Measurements from ENCODE around the gene DYRK1A. TPM values are rescaled to one million over a fixed set of nuclear protein-coding genes. Genes with fewer than 3 reads are reported as not detected.

DYRK1A gene
- total and polyA plus RNA-seq, 7 donors = 21.5 to 105 (median 79.9) TPM

DNA sequence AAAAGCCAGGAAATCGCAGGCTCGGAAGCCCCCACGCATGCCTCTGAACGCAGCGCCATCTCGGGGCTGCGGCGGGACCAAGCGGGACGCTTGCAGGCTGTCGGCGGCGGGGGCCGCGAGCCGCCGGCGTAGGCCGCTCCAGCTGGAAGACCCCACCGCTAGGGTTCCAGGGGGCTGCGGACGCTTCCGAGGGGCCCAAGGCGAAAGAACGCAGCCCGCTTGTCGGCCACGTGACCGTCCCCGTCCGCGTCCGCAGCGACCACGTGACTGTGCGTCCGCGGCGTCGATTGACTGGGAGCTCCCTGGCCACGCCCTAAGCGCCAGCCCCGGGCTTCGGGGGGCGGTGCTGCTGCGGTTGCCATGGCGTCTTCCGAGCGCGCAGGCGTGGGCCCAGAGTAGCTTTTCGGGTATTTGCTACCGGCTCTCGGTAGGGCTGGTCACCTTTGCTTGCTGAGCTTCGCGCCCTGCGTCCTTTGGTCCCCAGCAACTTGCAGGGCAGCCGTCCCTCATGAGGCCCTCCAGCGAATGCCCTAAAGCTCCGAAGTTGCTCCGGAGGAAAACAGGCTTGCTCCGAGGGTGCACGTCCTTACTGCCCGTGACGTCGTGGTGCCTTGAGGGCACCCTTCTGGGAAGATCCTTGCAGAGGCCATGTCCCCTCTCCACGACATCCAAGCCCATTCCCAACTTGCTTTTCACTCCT lies 197.2 kb downstream of the DYRK1A start:
- Histone ChIP-seq H3K27me3 (ENCODE audit: insufficient read depth in 3 of 3, low read length in 2 of 3) (no peaks in the 10 kb centered on the region), H3K27ac (peak overlapping the region; percentile 97), H3K4me3 (peak overlapping the region; percentile 87), H3K9me3 (no peaks in the 10 kb centered on the region), H3K36me3 (ENCODE audit: insufficient read depth in 1 of 2, low read depth in 1 of 2) (no peaks in the 10 kb centered on the region), H3K4me1 (peaks cover 30% of the 10 kb centered on the region)
- intact Hi-C loops (cut with DNase I) = loop anchor here in 1 of 2 donors (5.0 kb wide), 2 partner anchors 196 to 296 kb away; partner anchors contain the start of genes DYRK1A and VPS26C
- 0 to 1% (median 1%) methylated on average over 66 to 67 of the region's 67 CpGs for WGBS, 3 donors
- TF ChIP-seq, protein P1, sequence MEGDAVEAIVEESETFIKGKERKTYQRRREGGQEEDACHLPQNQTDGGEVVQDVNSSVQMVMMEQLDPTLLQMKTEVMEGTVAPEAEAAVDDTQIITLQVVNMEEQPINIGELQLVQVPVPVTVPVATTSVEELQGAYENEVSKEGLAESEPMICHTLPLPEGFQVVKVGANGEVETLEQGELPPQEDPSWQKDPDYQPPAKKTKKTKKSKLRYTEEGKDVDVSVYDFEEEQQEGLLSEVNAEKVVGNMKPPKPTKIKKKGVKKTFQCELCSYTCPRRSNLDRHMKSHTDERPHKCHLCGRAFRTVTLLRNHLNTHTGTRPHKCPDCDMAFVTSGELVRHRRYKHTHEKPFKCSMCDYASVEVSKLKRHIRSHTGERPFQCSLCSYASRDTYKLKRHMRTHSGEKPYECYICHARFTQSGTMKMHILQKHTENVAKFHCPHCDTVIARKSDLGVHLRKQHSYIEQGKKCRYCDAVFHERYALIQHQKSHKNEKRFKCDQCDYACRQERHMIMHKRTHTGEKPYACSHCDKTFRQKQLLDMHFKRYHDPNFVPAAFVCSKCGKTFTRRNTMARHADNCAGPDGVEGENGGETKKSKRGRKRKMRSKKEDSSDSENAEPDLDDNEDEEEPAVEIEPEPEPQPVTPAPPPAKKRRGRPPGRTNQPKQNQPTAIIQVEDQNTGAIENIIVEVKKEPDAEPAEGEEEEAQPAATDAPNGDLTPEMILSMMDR (IDR thresholded peaks at IDR 0.05) = peak; percentile 52
- DNase-seq = peak; percentile 94 to 97
- peak; percentile 82 to 90 (median 88) for ATAC-seq

- intact Hi-C loops (cut with DNase I) = loop anchor here in 1 of 2 donors (5.0 kb wide), 2 partner anchors 197 to 297 kb away; partner anchors contain the start of genes DYRK1A and VPS26C
- peak overlapping the region; percentile 97 for H3K27ac ChIP-seq
- H3K4me3 ChIP-seq = peak overlapping the region; percentile 87
- TF ChIP-seq, protein P1 (IDR thresholded peaks at IDR 0.05) = no peak
- no peaks in the 10 kb centered on the region for H3K9me3 ChIP-seq
- DNase-seq (peak; percentile 87 to 93), ATAC-seq (peak; percentile 76 to 86 (median 80))
- no peaks in the 10 kb centered on the region for H3K27me3 ChIP-seq (ENCODE audit: insufficient read depth in 3 of 3, low read length in 2 of 3)
- peaks cover 30% of the 10 kb centered on the region for H3K4me1 ChIP-seq
- no peaks in the 10 kb centered on the region for H3K36me3 ChIP-seq (ENCODE audit: insufficient read depth in 1 of 2, low read depth in 1 of 2)
- 6 to 13% (median 12%) methylated on average over 14 of the region's 14 CpGs for WGBS, 3 donors
These were observed 197.9 kb downstream of the DYRK1A start for GRCh38 chr21:37564341-37564923.

DNA sequence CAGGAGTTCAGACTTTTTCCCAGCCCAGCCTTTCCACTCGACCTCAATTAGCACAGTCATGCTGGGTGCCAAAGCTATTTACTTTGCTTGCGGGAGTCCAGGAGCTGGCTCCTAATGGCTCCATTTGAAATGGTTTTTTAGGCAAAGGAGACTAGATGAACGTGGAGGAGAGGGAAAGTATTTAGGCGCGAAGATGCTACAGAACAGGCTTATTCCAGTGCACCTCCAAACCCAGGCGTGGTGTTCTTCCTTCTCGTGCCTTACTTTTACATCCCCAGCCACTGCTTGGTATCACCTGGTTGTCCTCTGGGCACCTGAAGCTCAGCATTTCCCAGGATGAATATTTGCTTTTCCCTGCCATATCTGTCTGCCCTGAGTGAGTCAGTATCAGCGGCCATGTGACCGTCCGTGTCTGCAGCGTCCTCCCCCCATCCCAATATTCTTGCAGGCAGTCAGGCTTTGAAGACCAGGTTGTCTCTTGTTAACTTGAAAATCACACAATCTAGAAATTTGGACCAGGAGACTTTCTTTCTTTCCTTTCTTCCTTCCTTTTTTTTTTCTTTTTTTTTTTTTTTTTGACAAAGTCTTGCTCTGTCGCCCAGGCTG lies 198.5 kb downstream of the DYRK1A start:
- H3K9me3 ChIP-seq = no peaks in the 10 kb centered on the region
- H3K4me1 ChIP-seq = peaks cover 30% of the 10 kb centered on the region
- TF ChIP-seq, protein P1 (IDR thresholded peaks at IDR 0.05) = no peak
- peak overlapping the region; percentile 97 for H3K27ac ChIP-seq
- H3K4me3 ChIP-seq = peak overlapping the region; percentile 87
- no peaks in the 10 kb centered on the region for H3K36me3 ChIP-seq (ENCODE audit: insufficient read depth in 1 of 2, low read depth in 1 of 2)
- peak in 1 of 2 donors; percentile 58 for DNase-seq
- peak in 2 of 4 donors; percentile 15 to 36 for ATAC-seq
- no peaks in the 10 kb centered on the region for H3K27me3 ChIP-seq (ENCODE audit: insufficient read depth in 3 of 3, low read length in 2 of 3)
- intact Hi-C loops (cut with DNase I) = loop anchor here in 1 of 2 donors (5.0 kb wide), 2 partner anchors 198 to 298 kb away; partner anchors contain the start of genes DYRK1A and VPS26C
- WGBS, 3 donors = 38 to 60% (median 43%) methylated on average over 12 of the region's 12 CpGs

DNA sequence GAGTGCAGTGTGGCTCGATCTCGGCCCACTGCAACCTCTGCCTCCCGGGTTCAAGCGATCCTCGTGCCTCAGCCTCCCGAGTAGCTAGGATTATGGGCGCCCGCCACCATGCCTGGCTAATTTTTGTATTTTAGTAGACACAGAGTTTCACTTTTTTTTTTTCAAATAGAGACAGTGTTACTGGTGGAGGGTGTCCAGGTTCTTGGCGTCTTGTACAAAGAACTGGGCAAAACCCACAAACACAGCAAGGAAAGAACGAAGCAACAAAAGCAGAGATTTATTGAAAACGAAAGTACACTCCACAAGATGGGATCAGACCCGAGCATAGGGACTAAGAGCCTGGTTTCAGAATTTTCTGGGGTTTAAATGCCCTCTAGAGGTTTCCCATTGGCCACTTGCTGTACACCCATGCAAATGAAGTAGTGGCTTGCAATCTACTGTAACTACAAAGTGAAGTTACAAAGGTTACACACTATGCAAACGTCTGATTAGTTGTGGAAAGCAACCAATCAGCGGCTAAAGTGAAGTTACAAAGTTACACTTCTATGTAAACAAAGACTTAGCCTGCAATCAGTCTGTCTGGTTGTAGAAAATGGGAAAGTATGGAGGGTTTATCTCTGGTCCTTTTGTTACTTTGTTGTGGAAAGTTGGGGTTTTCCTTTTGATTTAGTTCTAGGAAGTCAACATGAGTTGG lies 199.1 kb downstream of the DYRK1A start:
- Histone ChIP-seq H3K36me3 (ENCODE audit: insufficient read depth in 1 of 2, low read depth in 1 of 2) (no peaks in the 10 kb centered on the region), H3K4me1 (peaks cover 30% of the 10 kb centered on the region), H3K27me3 (ENCODE audit: insufficient read depth in 3 of 3, low read length in 2 of 3) (no peaks in the 10 kb centered on the region), H3K9me3 (no peaks in the 10 kb centered on the region), H3K4me3 (peak overlapping the region; percentile 87), H3K27ac (peak overlapping the region; percentile 97)
- intact Hi-C loops (cut with DNase I) = no loop called here
- ATAC-seq (no peak), DNase-seq (no peak)
- WGBS, 3 donors = 73 to 79% (median 77%) methylated on average over 14 of the region's 14 CpGs
- TF ChIP-seq, protein P1 (IDR thresholded peaks at IDR 0.05) = no peak

Data from psoas muscle (tissue), 8 donors.